K562 (cell line): Measurements from ENCODE around the gene RIMBP3C. TPM values are rescaled to one million over a fixed set of nuclear protein-coding genes. Genes with fewer than 3 reads are reported as not detected.

Experiments used
- ATAC-seq: fragments of 200-7000 bp; cut with Tn5 transposase; 3 replicates; pipeline ENCODE4 v1.9.1; 2020; ENCODE audit warnings: moderate library complexity
- BruUV-seq: library from RNA; stranded (reverse); fragments of 400-500 nt; replicated peaks from 2 replicates; lab custom pipeline; 2021; lab: Mats Ljungman, UMichigan
- CTCF ChIA-PET: fragments of 300-600 bp; formaldehyde crosslinking; extraction: SDS; loops from one replicate; lab custom pipeline; 2021; ENCODE audit warnings: low intra/inter-chr PET ratio; lab: Yijun Ruan, JAX
- POLR2A ChIA-PET: fragments of 300-600, 350-650 bp; sonication (Branson Sonifier 250); formaldehyde crosslinking; extraction: SDS; loops from one replicate; lab custom pipeline; 2021; ENCODE audit warnings: antibody characterized with exemption, inconsistent platforms; lab: Yijun Ruan, JAX
- DNase-seq, 4 experiments: peaks; one replicate each; pipeline versions ENCODE4 v3.0.0 to v3.0.0-alpha.2; 2011 to 2018; ENCODE audit warnings: low spot score in 3 of 4, mixed read lengths in 3 of 4; ENCODE audit errors: extremely low read depth in 1 of 4
- FAIRE-seq: peaks from 2 replicates; lab custom pipeline; 2011; peaks lifted over from hg19 to GRCh38; lab: Jason Lieb, UNC
- H2AFZ ChIP-seq: 2 replicates; pipeline ENCODE4 v1.6.0; 2011; ENCODE audit warnings: low read depth, low read length, control low read depth, inconsistent platforms
- H3K27ac ChIP-seq: fragments of 200-600 bp; 3 replicates; pipeline ENCODE4 v1.8.0; 2011; ENCODE audit warnings: low read depth, mild to moderate bottlenecking, control low read depth, inconsistent platforms, low read length, moderate library complexity, mixed read lengths; ENCODE audit errors: extremely low read depth
- H3K27me3 ChIP-seq, 2 experiments: fragments of 300-600 bp in 1 of 2; 2 replicates in 1 of 2; 3 replicates in 1 of 2; pipeline versions ENCODE4 v1.6.0 to v1.8.0; 2011; ENCODE audit warnings: inconsistent platforms in 2 of 2, low read length in 2 of 2, mild to moderate bottlenecking in 1 of 2, mixed read lengths in 1 of 2, moderate library complexity in 1 of 2; ENCODE audit not compliant: control insufficient read depth in 2 of 2, insufficient read depth in 2 of 2
- H3K36me3 ChIP-seq: fragments of 300-600 bp; 3 replicates; pipeline ENCODE4 v1.8.0; 2011; ENCODE audit warnings: mild to moderate bottlenecking, low read length, inconsistent platforms; ENCODE audit not compliant: control insufficient read depth, insufficient read depth
- H3K4me1 ChIP-seq, 2 experiments: fragments of 200-600 bp in 1 of 2; replicated peaks in 1 of 2; 2 replicates in 1 of 2; 3 replicates in 1 of 2; pipeline versions ENCODE4 v1.5.1 to v1.8.0; 2011; ENCODE audit warnings: inconsistent platforms in 2 of 2, low read length in 2 of 2, mild to moderate bottlenecking in 1 of 2, mixed read lengths in 1 of 2, moderate library complexity in 1 of 2; ENCODE audit not compliant: control insufficient read depth in 2 of 2, insufficient read depth in 2 of 2
- H3K4me2 ChIP-seq: 2 replicates; pipeline ENCODE4 v1.6.1; 2011; ENCODE audit warnings: low read length, control low read depth, inconsistent platforms, mixed read lengths; ENCODE audit not compliant: insufficient read depth
- H3K4me3 ChIP-seq: fragments of 200-600 bp; sonication (generic), shearing (Covaris generic); 2 replicates; pipeline ENCODE4 v1.5.1; 2016; ENCODE audit warnings: control low read depth, inconsistent platforms
- H3K79me2 ChIP-seq: fragments of 200-600 bp; 3 replicates; pipeline ENCODE4 v1.8.0; 2011; ENCODE audit warnings: low read length, inconsistent platforms; ENCODE audit not compliant: control insufficient read depth, insufficient read depth
- H3K9ac ChIP-seq, 2 experiments: 2 replicates each; pipeline versions ENCODE4 v1.6.0 to v1.6.1; 2011; ENCODE audit warnings: low read depth in 2 of 2, low read length in 2 of 2, control low read depth in 1 of 2, inconsistent platforms in 1 of 2, mild to moderate bottlenecking in 1 of 2, mixed read lengths in 1 of 2; ENCODE audit not compliant: insufficient read depth in 1 of 2
- H3K9me1 ChIP-seq: one replicate; pipeline ENCODE4 v1.6.0; 2011; ENCODE audit warnings: inconsistent platforms, mild to moderate bottlenecking, low read length, moderate library complexity; ENCODE audit not compliant: control insufficient read depth, insufficient read depth
- H3K9me3 ChIP-seq: replicated peaks from 2 replicates; pipeline ENCODE4 v1.5.1; 2011; ENCODE audit warnings: low read depth, low read length, inconsistent platforms; ENCODE audit not compliant: control insufficient read depth, insufficient read depth
- H4K20me1 ChIP-seq: replicated peaks from 2 replicates; pipeline ENCODE4 v1.6.1; 2011; ENCODE audit warnings: low read length, inconsistent platforms, mixed read lengths; ENCODE audit not compliant: control insufficient read depth, insufficient read depth
- CGGBP1 ChIP-seq: fragments of 250-450 bp; sonication (Bioruptor Pico); IDR thresholded peaks from 2 replicates; pipeline ENCODE4 v1.9.0; 2021; ENCODE audit warnings: mild to moderate bottlenecking
- MED1 ChIP-seq: sonication (generic); formaldehyde crosslinking; IDR thresholded peaks from 2 replicates; pipeline ENCODE4 v1.8.1; 2023; ENCODE audit warnings: missing genetic modification reagents, borderline replicate concordance
- NR1H2 ChIP-seq: sonication (generic); formaldehyde crosslinking; IDR thresholded peaks from 2 replicates; pipeline ENCODE4 v1.4.0; 2020; ENCODE audit warnings: mild to moderate bottlenecking, missing genetic modification reagents
- PBX2 ChIP-seq, 2 experiments: IDR thresholded peaks in 1 of 2; conservative IDR thresholded peaks in 1 of 2; 2 replicates each; pipeline ENCODE4 v1.6.1; 2016; ENCODE audit warnings: low read depth in 2 of 2, mild to moderate bottlenecking in 1 of 2, missing compliant biosample characterization in 1 of 2, missing genetic modification characterization in 1 of 2, moderate library complexity in 1 of 2
- RBM14 ChIP-seq: fragments of 200-400 bp; formaldehyde crosslinking; IDR thresholded peaks from 2 replicates; pipeline ENCODE4 v1.6.1; 2018; ENCODE audit warnings: low read depth, mild to moderate bottlenecking, low read length, moderate library complexity, borderline replicate concordance; ENCODE audit not compliant: insufficient read depth
- SAFB ChIP-seq: fragments of 200-400 bp; formaldehyde crosslinking; IDR thresholded peaks from 2 replicates; pipeline ENCODE4 v1.6.1; 2017; ENCODE audit warnings: low read depth, low read length, borderline replicate concordance
- SMAD2 ChIP-seq: fragments of 150-350 bp; IDR thresholded peaks from 2 replicates; pipeline ENCODE4 v1.6.1; 2014; ENCODE audit warnings: low read depth, mild to moderate bottlenecking, low read length
- ZNF740 ChIP-seq, 3 experiments: fragments of 200-800 bp in 1 of 3; sonication (Bioruptor generic) in 1 of 3; sonication (generic) in 1 of 3; formaldehyde crosslinking in 1 of 3; IDR thresholded peaks; 2 replicates each; pipeline versions ENCODE4 v1.6.1 to v1.8.0; 2016 to 2022; ENCODE audit warnings: mild to moderate bottlenecking in 2 of 3, missing compliant biosample characterization in 2 of 3, missing genetic modification characterization in 2 of 3, missing genetic modification reagents in 1 of 3
- WGBS: fragments of 100-300 bp; shearing (Covaris generic); methylation state at CpG from one replicate; pipeline ENCODE4 v1.1.6; 2016; ENCODE audit warnings: low coverage, mixed read lengths; ENCODE audit not compliant: insufficient coverage; ENCODE audit errors: missing lambda C conversion rate; 5-methylcytosine and 5-hydroxymethylcytosine counted together
- in situ Hi-C: fragments of 300-500 bp; cut with MboI; formaldehyde crosslinking; loops from 4 replicates; pipeline ENCODE4 v1.15.0; 2018; ENCODE audit warnings: inconsistent platforms, mixed read lengths
- intact Hi-C: fragments of 100-400 bp; cut with micrococcal nuclease; formaldehyde crosslinking; loops from 2 replicates; pipeline ENCODE4 v1.14.2; 2022
- polyA plus RNA-seq, 8 experiments: library from polyadenylated mRNA; depleted of rRNA in 4 of 8; stranded (reverse) in 5 of 8; unstranded in 3 of 8; fragments of >200 nt; fragmentation: Nextera tagmentation in 2 of 8; fragmentation: Illumina TruSeq in 1 of 8; extraction: Ambion mirVana in 2 of 8; extraction: Trizol in 1 of 8; gene quantifications; 2 replicates each; pipeline versions ENCODE4 v1.2.1 to v1.2.3, GENCODE V29; 2011 to 2014; ENCODE audit warnings: inconsistent platforms in 1 of 8, missing spikeins in 1 of 8
- total RNA-seq, 7 experiments: library from RNA; depleted of rRNA in 6 of 7; stranded (reverse); fragments of >200 nt in 6 of 7; fragmentation: Illumina TruSeq in 2 of 7; extraction: Trizol in 2 of 7; gene quantifications; 2 replicates each; pipeline versions ENCODE4 v1.2.1 to v1.2.3, GENCODE V29; 2011 to 2021; ENCODE audit warnings: low replicate concordance in 1 of 7
- TF ChIP-seq, protein P1 (sequence below): sonication (generic); formaldehyde crosslinking; IDR thresholded peaks from 2 replicates; pipeline ENCODE4 v1.9.0; 2022; ENCODE audit warnings: mild to moderate bottlenecking, missing genetic modification reagents
- TF ChIP-seq, protein P2 (sequence below), 2 experiments: IDR thresholded peaks; 2 replicates each; pipeline ENCODE4 v1.6.1; 2012; ENCODE audit warnings: improper control_type of control experiment in 2 of 2, low read depth in 2 of 2, low read length in 2 of 2, borderline replicate concordance in 1 of 2

RIMBP3C gene
- total and polyA plus RNA-seq, 9 of the 15 experiments (the other 6 are each of a cell fraction or from before 2014, with no cell fraction given): 0.09 to 0.98 (median 0.17) TPM; not detected in 2

- TSS peak; percentile 15 for BruUV-seq
- POLR2A ChIA-PET: interaction anchor here (75.5 to 76.8 kb wide), 2 partner anchors 10 to 20 kb away, joined by 4622 read pairs; partner anchors contain the start of genes CCDC116, SDF2L1 and YDJC
- TF ChIP-seq SAFB: no peak
- TF ChIP-seq PBX2 (CRISPR knock-in tag; IDR thresholded peaks at IDR 0.05; ENCODE audit: low read depth): peak; percentile 39; the same call in 1 of the 2 replicates
- no peak for TF ChIP-seq PBX2 (tag; conservative IDR thresholded peaks at IDR 0.05; ENCODE audit: low read depth)
- peak; percentile 50; the same call in 1 of the 2 replicates for TF ChIP-seq ZNF740 (CRISPR knock-in tag; IDR thresholded peaks at IDR 0.05)
- no peak for TF ChIP-seq ZNF740 (tag; IDR thresholded peaks at IDR 0.05)
- TF ChIP-seq, protein P1, sequence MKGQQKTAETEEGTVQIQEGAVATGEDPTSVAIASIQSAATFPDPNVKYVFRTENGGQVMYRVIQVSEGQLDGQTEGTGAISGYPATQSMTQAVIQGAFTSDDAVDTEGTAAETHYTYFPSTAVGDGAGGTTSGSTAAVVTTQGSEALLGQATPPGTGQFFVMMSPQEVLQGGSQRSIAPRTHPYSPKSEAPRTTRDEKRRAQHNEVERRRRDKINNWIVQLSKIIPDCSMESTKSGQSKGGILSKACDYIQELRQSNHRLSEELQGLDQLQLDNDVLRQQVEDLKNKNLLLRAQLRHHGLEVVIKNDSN (CRISPR knock-in tag): peak; percentile 38
- TF ChIP-seq RBM14: no peak
- 0 out of 2 replicates have a peak, but pooled peaks have one; percentile 15 for TF ChIP-seq SMAD2
- no peak for TF ChIP-seq NR1H2
- TF ChIP-seq, protein P2, sequence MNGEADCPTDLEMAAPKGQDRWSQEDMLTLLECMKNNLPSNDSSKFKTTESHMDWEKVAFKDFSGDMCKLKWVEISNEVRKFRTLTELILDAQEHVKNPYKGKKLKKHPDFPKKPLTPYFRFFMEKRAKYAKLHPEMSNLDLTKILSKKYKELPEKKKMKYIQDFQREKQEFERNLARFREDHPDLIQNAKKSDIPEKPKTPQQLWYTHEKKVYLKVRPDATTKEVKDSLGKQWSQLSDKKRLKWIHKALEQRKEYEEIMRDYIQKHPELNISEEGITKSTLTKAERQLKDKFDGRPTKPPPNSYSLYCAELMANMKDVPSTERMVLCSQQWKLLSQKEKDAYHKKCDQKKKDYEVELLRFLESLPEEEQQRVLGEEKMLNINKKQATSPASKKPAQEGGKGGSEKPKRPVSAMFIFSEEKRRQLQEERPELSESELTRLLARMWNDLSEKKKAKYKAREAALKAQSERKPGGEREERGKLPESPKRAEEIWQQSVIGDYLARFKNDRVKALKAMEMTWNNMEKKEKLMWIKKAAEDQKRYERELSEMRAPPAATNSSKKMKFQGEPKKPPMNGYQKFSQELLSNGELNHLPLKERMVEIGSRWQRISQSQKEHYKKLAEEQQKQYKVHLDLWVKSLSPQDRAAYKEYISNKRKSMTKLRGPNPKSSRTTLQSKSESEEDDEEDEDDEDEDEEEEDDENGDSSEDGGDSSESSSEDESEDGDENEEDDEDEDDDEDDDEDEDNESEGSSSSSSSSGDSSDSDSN (IDR thresholded peaks at IDR 0.05; ENCODE audit: borderline replicate concordance in 1 of 2, low read depth in 2 of 2, low read length in 2 of 2): peak; percentile 41 to 61; a peak in 1 of 4 replicates
- TF ChIP-seq MED1 (CRISPR knock-in tag): 0 out of 2 replicates have a peak, but pooled peaks have one; percentile 21
- TF ChIP-seq CGGBP1 (CRISPR knock-in tag): 0 out of 2 replicates have a peak, but pooled peaks have one; percentile 73
Measured at GRCh38 chr22:21599053-21599893, 48.0 kb upstream of the RIMBP3C start.

More at GRCh38 chr22:21599053-21599893, 48.0 kb upstream of the RIMBP3C start:
- peak overlapping the region in 1 of 2 experiments; percentile 62; a peak in 1 of 4 replicates for H3K9ac ChIP-seq
- peaks cover 69% of the 10 kb centered on the region for H3K36me3 ChIP-seq
- H3K4me1 ChIP-seq: peaks cover 0 to 7% of the 10 kb centered on the region in 2 experiments; a peak in 3 of 5 replicates
- DNase-seq (peak in 1 of 4 experiments; percentile 47), ATAC-seq (peak; percentile 8; the same call in 2 of the 3 replicates), FAIRE-seq (no peak)
- peaks cover 41% of the 10 kb centered on the region for H4K20me1 ChIP-seq
- 70% methylated on average over 6 of the region's 6 CpGs for WGBS
- intact Hi-C loops (no loop called here), in situ Hi-C loops (no loop called here)
- H3K9me1 ChIP-seq: peaks cover 12% of the 10 kb centered on the region
- no peaks in the 10 kb centered on the region for H3K9me3 ChIP-seq
- CTCF ChIA-PET: no interaction called here
- H3K79me2 ChIP-seq: peaks cover 94% of the 10 kb centered on the region
- H3K27ac ChIP-seq: no peak overlapping the region
- H3K27me3 ChIP-seq: peaks cover 0 to 2% of the 10 kb centered on the region in 2 experiments; a peak in 1 of 5 replicates
- H3K4me2 ChIP-seq: no peak overlapping the region
- H2AFZ ChIP-seq: no peak overlapping the region
- H3K4me3 ChIP-seq: no peak overlapping the region
